ENCODE data around the gene CCNG1. TPM values are rescaled to one million over a fixed set of nuclear protein-coding genes. Genes with fewer than 3 reads are reported as not detected.

The CCNG1 gene
- total and polyA plus RNA-seq, 7 donors, result 74.0 to 145 (median 115) TPM

GRCh38 chr5:163432544-163432943, 4.9 kb upstream of the CCNG1 start:
- DNase-seq (no peak), ATAC-seq (no peak)
- Histone ChIP-seq H3K9me3 (no peaks in the 10 kb centered on the region), H3K27me3 (ENCODE audit: insufficient read depth in 3 of 3, low read length in 2 of 3) (no peaks in the 10 kb centered on the region), H3K4me1 (no peaks in the 10 kb centered on the region), H3K36me3 (ENCODE audit: insufficient read depth in 1 of 2, low read depth in 1 of 2) (no peaks in the 10 kb centered on the region), H3K27ac (no peak overlapping the region), H3K4me3 (no peak overlapping the region)
- intact Hi-C loops (cut with DNase I), result no loop called here
- 82 to 92% (median 86%) methylated on average over 1 of the region's 1 CpG for WGBS, 3 donors
- TF ChIP-seq CTCF (IDR thresholded peaks at IDR 0.05), result no peak

DNA sequence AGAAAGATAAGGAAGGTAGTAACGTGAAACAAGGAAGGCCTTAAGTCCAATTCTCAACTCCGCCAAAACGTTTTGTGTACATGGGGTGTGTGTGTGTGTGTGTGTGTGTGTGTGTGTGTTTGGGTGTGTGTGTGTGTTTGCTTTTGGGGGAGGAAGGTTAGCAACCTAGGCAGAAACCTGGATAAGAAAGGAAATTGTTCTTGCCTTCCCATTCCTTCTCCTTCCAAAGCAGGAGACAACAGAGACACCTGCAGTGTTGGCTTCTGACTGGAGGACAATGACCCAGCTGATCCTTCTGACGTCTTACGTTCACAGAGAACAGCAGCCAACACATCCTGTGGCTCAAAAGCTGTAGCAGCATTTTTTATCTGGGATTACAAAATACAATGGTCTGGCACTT, 4.1 kb upstream of the CCNG1 start:
- 44 to 49% (median 47%) methylated on average over 5 of the region's 5 CpGs for WGBS, 3 donors
- ATAC-seq, result no peak
- no peaks in the 10 kb centered on the region for H3K36me3 ChIP-seq (ENCODE audit: insufficient read depth in 1 of 2, low read depth in 1 of 2)
- no peaks in the 10 kb centered on the region for H3K27me3 ChIP-seq (ENCODE audit: insufficient read depth in 3 of 3, low read length in 2 of 3)
- no peak for TF ChIP-seq CTCF (IDR thresholded peaks at IDR 0.05)
- H3K4me1 ChIP-seq, result peaks cover under 1% of the 10 kb centered on the region
- H3K4me3 ChIP-seq, result no peak overlapping the region
- DNase-seq, result no peak
- no peak overlapping the region for H3K27ac ChIP-seq
- intact Hi-C loops (cut with DNase I), result no loop called here
- H3K9me3 ChIP-seq, result no peaks in the 10 kb centered on the region

DNA sequence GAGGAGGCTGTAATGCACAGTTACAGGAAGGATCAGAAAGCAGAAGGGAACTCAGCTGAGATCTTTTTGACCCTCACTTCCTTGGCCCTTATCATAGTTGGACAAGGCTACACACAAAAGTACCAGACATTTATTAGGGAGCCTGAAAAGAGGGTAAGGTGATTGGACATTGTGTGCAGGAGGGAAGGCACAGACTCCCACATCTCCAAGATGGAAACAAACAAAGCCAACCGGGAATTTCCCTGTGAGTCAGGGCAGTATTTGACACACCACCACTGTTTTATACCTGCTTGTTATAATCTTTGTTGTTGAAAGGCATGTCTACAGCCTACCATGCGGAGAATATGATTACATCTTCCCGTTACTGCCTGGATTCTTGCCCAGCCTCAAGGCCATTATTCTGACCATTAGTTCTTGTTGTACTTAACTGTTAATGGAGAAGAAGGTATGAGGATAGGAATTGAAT, 3.0 kb upstream of the CCNG1 start:
- no peak for TF ChIP-seq CTCF (IDR thresholded peaks at IDR 0.05)
- Histone ChIP-seq H3K27me3 (ENCODE audit: insufficient read depth in 3 of 3, low read length in 2 of 3) (no peaks in the 10 kb centered on the region), H3K4me1 (peaks cover 8% of the 10 kb centered on the region), H3K27ac (no peak overlapping the region), H3K9me3 (no peaks in the 10 kb centered on the region), H3K36me3 (ENCODE audit: insufficient read depth in 1 of 2, low read depth in 1 of 2) (no peaks in the 10 kb centered on the region), H3K4me3 (no peak overlapping the region)
- intact Hi-C loops (cut with DNase I), result no loop called here
- WGBS, 3 donors, result 36 to 42% (median 38%) methylated on average over 3 of the region's 3 CpGs
- ATAC-seq (no peak), DNase-seq (no peak)

GRCh38 chr5:163436515-163436914, 880 bp upstream of the CCNG1 start:
- no peak for DNase-seq
- Histone ChIP-seq H3K27me3 (ENCODE audit: insufficient read depth in 3 of 3, low read length in 2 of 3) (no peaks in the 10 kb centered on the region), H3K27ac (peak overlapping the region; percentile 96), H3K4me1 (peaks cover 29% of the 10 kb centered on the region), H3K36me3 (ENCODE audit: insufficient read depth in 1 of 2, low read depth in 1 of 2) (peaks cover 0 to 19% of the 10 kb centered on the region in 2 donors), H3K4me3 (peak overlapping the region; percentile 94), H3K9me3 (no peaks in the 10 kb centered on the region)
- intact Hi-C loops (cut with DNase I), result no loop called here
- WGBS, 3 donors, result 82 to 88% (median 82%) methylated on average over 4 of the region's 4 CpGs
- TF ChIP-seq CTCF (IDR thresholded peaks at IDR 0.05), result no peak
- ATAC-seq, result no peak

DNA sequence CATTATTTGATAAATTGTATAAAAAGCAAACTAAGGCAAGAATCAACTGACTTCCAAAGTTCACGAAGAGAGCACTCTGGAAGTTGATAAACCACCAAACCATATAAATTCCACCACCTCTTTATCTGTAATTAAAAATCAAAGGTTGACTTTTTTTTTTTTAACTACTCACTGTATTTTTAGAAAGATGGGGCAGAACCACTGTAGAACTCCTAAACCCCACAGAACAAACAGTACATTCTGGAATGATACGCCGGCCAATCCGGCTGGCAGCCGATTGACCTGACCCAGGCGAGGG, 435 bp upstream of the CCNG1 start:
- no peak for ATAC-seq
- 4 to 8% (median 6%) methylated on average over 6 of the region's 6 CpGs for WGBS, 3 donors
- H3K27ac ChIP-seq, result peak overlapping the region; percentile 96

More for the DNA sequence above, 435 bp upstream of the CCNG1 start:
- no peaks in the 10 kb centered on the region for H3K27me3 ChIP-seq (ENCODE audit: insufficient read depth in 3 of 3, low read length in 2 of 3)
- H3K4me1 ChIP-seq, result peaks cover 33% of the 10 kb centered on the region
- no peaks in the 10 kb centered on the region for H3K9me3 ChIP-seq
- H3K36me3 ChIP-seq (ENCODE audit: insufficient read depth in 1 of 2, low read depth in 1 of 2), result peaks cover 0 to 23% of the 10 kb centered on the region in 2 donors
- TF ChIP-seq CTCF (IDR thresholded peaks at IDR 0.05), result no peak
- no peak for DNase-seq
- intact Hi-C loops (cut with DNase I), result no loop called here
- H3K4me3 ChIP-seq, result peak overlapping the region; percentile 94

Measured in psoas muscle (tissue), 8 donors.